K562 (cell line): Measurements from ENCODE around the gene KATNB1. TPM values are rescaled to one million over a fixed set of nuclear protein-coding genes. Genes with fewer than 3 reads are reported as not detected.
A peak's percentile ranks its signal among the peaks of the same experiment; 100 is the strongest.

Source experiments
- ATAC-seq: fragments of 200-7000 bp; cut with Tn5 transposase; 3 replicates; pipeline ENCODE4 v1.9.1; 2020; ENCODE audit warnings: moderate library complexity
- BruUV-seq: library from RNA; stranded (reverse); fragments of 400-500 nt; replicated peaks from 2 replicates; lab custom pipeline; 2021; lab: Mats Ljungman, UMichigan
- CTCF ChIA-PET: fragments of 300-600 bp; formaldehyde crosslinking; extraction: SDS; loops from one replicate; lab custom pipeline; 2021; ENCODE audit warnings: low intra/inter-chr PET ratio; lab: Yijun Ruan, JAX
- POLR2A ChIA-PET: fragments of 300-600, 350-650 bp; sonication (Branson Sonifier 250); formaldehyde crosslinking; extraction: SDS; loops from one replicate; lab custom pipeline; 2021; ENCODE audit warnings: antibody characterized with exemption, inconsistent platforms; lab: Yijun Ruan, JAX
- DNase-seq, 4 experiments: peaks; one replicate each; pipeline versions ENCODE4 v3.0.0 to v3.0.0-alpha.2; 2011 to 2018; ENCODE audit warnings: low spot score in 3 of 4, mixed read lengths in 3 of 4; ENCODE audit errors: extremely low read depth in 1 of 4
- FAIRE-seq: peaks from 2 replicates; lab custom pipeline; 2011; peaks lifted over from hg19 to GRCh38; lab: Jason Lieb, UNC
- H2AFZ ChIP-seq: 2 replicates; pipeline ENCODE4 v1.6.0; 2011; ENCODE audit warnings: low read depth, low read length, control low read depth, inconsistent platforms
- H3K27ac ChIP-seq: fragments of 200-600 bp; 3 replicates; pipeline ENCODE4 v1.8.0; 2011; ENCODE audit warnings: low read depth, mild to moderate bottlenecking, control low read depth, inconsistent platforms, low read length, moderate library complexity, mixed read lengths; ENCODE audit errors: extremely low read depth
- H3K27me3 ChIP-seq, 2 experiments: fragments of 300-600 bp in 1 of 2; 2 replicates in 1 of 2; 3 replicates in 1 of 2; pipeline versions ENCODE4 v1.6.0 to v1.8.0; 2011; ENCODE audit warnings: inconsistent platforms in 2 of 2, low read length in 2 of 2, mild to moderate bottlenecking in 1 of 2, mixed read lengths in 1 of 2, moderate library complexity in 1 of 2; ENCODE audit not compliant: control insufficient read depth in 2 of 2, insufficient read depth in 2 of 2
- H3K36me3 ChIP-seq: fragments of 300-600 bp; 3 replicates; pipeline ENCODE4 v1.8.0; 2011; ENCODE audit warnings: mild to moderate bottlenecking, low read length, inconsistent platforms; ENCODE audit not compliant: control insufficient read depth, insufficient read depth
- H3K4me1 ChIP-seq, 2 experiments: fragments of 200-600 bp in 1 of 2; replicated peaks in 1 of 2; 2 replicates in 1 of 2; 3 replicates in 1 of 2; pipeline versions ENCODE4 v1.5.1 to v1.8.0; 2011; ENCODE audit warnings: inconsistent platforms in 2 of 2, low read length in 2 of 2, mild to moderate bottlenecking in 1 of 2, mixed read lengths in 1 of 2, moderate library complexity in 1 of 2; ENCODE audit not compliant: control insufficient read depth in 2 of 2, insufficient read depth in 2 of 2
- H3K4me2 ChIP-seq: 2 replicates; pipeline ENCODE4 v1.6.1; 2011; ENCODE audit warnings: low read length, control low read depth, inconsistent platforms, mixed read lengths; ENCODE audit not compliant: insufficient read depth
- H3K4me3 ChIP-seq: fragments of 200-600 bp; sonication (generic), shearing (Covaris generic); 2 replicates; pipeline ENCODE4 v1.5.1; 2016; ENCODE audit warnings: control low read depth, inconsistent platforms
- H3K79me2 ChIP-seq: fragments of 200-600 bp; 3 replicates; pipeline ENCODE4 v1.8.0; 2011; ENCODE audit warnings: low read length, inconsistent platforms; ENCODE audit not compliant: control insufficient read depth, insufficient read depth
- H3K9ac ChIP-seq, 2 experiments: 2 replicates each; pipeline versions ENCODE4 v1.6.0 to v1.6.1; 2011; ENCODE audit warnings: low read depth in 2 of 2, low read length in 2 of 2, control low read depth in 1 of 2, inconsistent platforms in 1 of 2, mild to moderate bottlenecking in 1 of 2, mixed read lengths in 1 of 2; ENCODE audit not compliant: insufficient read depth in 1 of 2
- H3K9me1 ChIP-seq: one replicate; pipeline ENCODE4 v1.6.0; 2011; ENCODE audit warnings: inconsistent platforms, mild to moderate bottlenecking, low read length, moderate library complexity; ENCODE audit not compliant: control insufficient read depth, insufficient read depth
- H3K9me3 ChIP-seq: replicated peaks from 2 replicates; pipeline ENCODE4 v1.5.1; 2011; ENCODE audit warnings: low read depth, low read length, inconsistent platforms; ENCODE audit not compliant: control insufficient read depth, insufficient read depth
- H4K20me1 ChIP-seq: replicated peaks from 2 replicates; pipeline ENCODE4 v1.6.1; 2011; ENCODE audit warnings: low read length, inconsistent platforms, mixed read lengths; ENCODE audit not compliant: control insufficient read depth, insufficient read depth
- CHAMP1 ChIP-seq: fragments of 450-650 bp; IDR thresholded peaks from 2 replicates; pipeline ENCODE4 v1.6.1; 2016; ENCODE audit warnings: mild to moderate bottlenecking
- CHD1 ChIP-seq: fragments of 200-600 bp; sonication (generic); IDR thresholded peaks from one replicate; pipeline ENCODE4 v1.6.1; 2012; ENCODE audit warnings: mild to moderate bottlenecking, moderate library complexity, low read length, inconsistent platforms
- CTCF ChIP-seq, 3 experiments: IDR thresholded peaks in 2 of 3; conservative IDR thresholded peaks in 1 of 3; 2 replicates each; pipeline ENCODE4 v1.5.1; 2011 to 2012; ENCODE audit warnings: low read length in 3 of 3, mild to moderate bottlenecking in 3 of 3, control low read depth in 2 of 3, improper control_type of control experiment in 1 of 3, inconsistent platforms in 1 of 3, low read depth in 1 of 3, mixed read lengths in 1 of 3, moderate library complexity in 1 of 3; ENCODE audit not compliant: insufficient read depth in 2 of 3
- FOXK1 ChIP-seq: sonication (generic); formaldehyde crosslinking; IDR thresholded peaks from 2 replicates; pipeline ENCODE4 v1.8.0; 2022; ENCODE audit warnings: missing genetic modification reagents, mild to moderate bottlenecking, borderline replicate concordance
- MTA1 ChIP-seq: fragments of 450-650 bp; IDR thresholded peaks from 2 replicates; pipeline ENCODE4 v1.6.1; 2017; ENCODE audit warnings: borderline replicate concordance
- RBBP5 ChIP-seq: fragments of 200-600 bp; sonication (generic); IDR thresholded peaks from 2 replicates; pipeline ENCODE4 v1.6.1; 2012; ENCODE audit warnings: borderline replicate concordance, mild to moderate bottlenecking, low read length, control low read depth, inconsistent platforms; ENCODE audit not compliant: insufficient read depth, poor library complexity, severe bottlenecking
- WGBS: fragments of 100-300 bp; shearing (Covaris generic); methylation state at CpG from one replicate; pipeline ENCODE4 v1.1.6; 2016; ENCODE audit warnings: low coverage, mixed read lengths; ENCODE audit not compliant: insufficient coverage; ENCODE audit errors: missing lambda C conversion rate; 5-methylcytosine and 5-hydroxymethylcytosine counted together
- in situ Hi-C: fragments of 300-500 bp; cut with MboI; formaldehyde crosslinking; loops from 4 replicates; pipeline ENCODE4 v1.15.0; 2018; ENCODE audit warnings: inconsistent platforms, mixed read lengths
- intact Hi-C: fragments of 100-400 bp; cut with micrococcal nuclease; formaldehyde crosslinking; loops from 2 replicates; pipeline ENCODE4 v1.14.2; 2022
- polyA plus RNA-seq, 8 experiments: library from polyadenylated mRNA; depleted of rRNA in 4 of 8; stranded (reverse) in 5 of 8; unstranded in 3 of 8; fragments of >200 nt; fragmentation: Nextera tagmentation in 2 of 8; fragmentation: Illumina TruSeq in 1 of 8; extraction: Ambion mirVana in 2 of 8; extraction: Trizol in 1 of 8; gene quantifications; 2 replicates each; pipeline versions ENCODE4 v1.2.1 to v1.2.3, GENCODE V29; 2011 to 2014; ENCODE audit warnings: inconsistent platforms in 1 of 8, missing spikeins in 1 of 8
- total RNA-seq, 7 experiments: library from RNA; depleted of rRNA in 6 of 7; stranded (reverse); fragments of >200 nt in 6 of 7; fragmentation: Illumina TruSeq in 2 of 7; extraction: Trizol in 2 of 7; gene quantifications; 2 replicates each; pipeline versions ENCODE4 v1.2.1 to v1.2.3, GENCODE V29; 2011 to 2021; ENCODE audit warnings: low replicate concordance in 1 of 7

KATNB1 gene
- total and polyA plus RNA-seq, 9 of the 15 experiments (the other 6 are each of a cell fraction or from before 2014, with no cell fraction given), result 1.2 to 52.6 (median 21.9) TPM

- peak; percentile 52; the same call in 1 of the 2 replicates for TF ChIP-seq MTA1
- TF ChIP-seq CHAMP1, result no peak
These were observed 40.6 kb upstream of the KATNB1 start, which contains the start of gene DRC7 (continued) for GRCh38 chr16:57694725-57695679.

- no peaks in the 10 kb centered on the region for H4K20me1 ChIP-seq
- peak overlapping the region; percentile 3; the same call in 1 of the 2 replicates for H2AFZ ChIP-seq
- 0 out of 2 replicates have a peak, but pooled peaks cover 2% of the 10 kb centered on the region for H3K9me3 ChIP-seq
- peak in 1 of 4 experiments; percentile 48 for DNase-seq
- H3K4me3 ChIP-seq, result no peak overlapping the region
- no TSS peak for BruUV-seq
- H3K9me1 ChIP-seq, result no peaks in the 10 kb centered on the region
- FAIRE-seq, result no peak
- ChIA-PET POLR2A (interaction anchor here (0.5 to 1.5 kb wide), 2 partner anchors 40 to 42 kb away, joined by 3 to 4 read pairs; partner anchors contain the start of gene KATNB1), CTCF (no interaction called here)
- peak overlapping the region; percentile 10 to 45; a peak in 1 of 4 replicates for H3K9ac ChIP-seq
- peak overlapping the region; percentile 80; the same call in 1 of the 2 replicates for H3K4me2 ChIP-seq
- peaks cover 33 to 47% of the 10 kb centered on the region in 2 experiments for H3K4me1 ChIP-seq
- 0 out of 6 replicates have a peak, but pooled peaks of 1 of the 3 experiments have one; percentile 1 for TF ChIP-seq CTCF (IDR thresholded peaks at IDR 0.05 in 2 of 3, conservative IDR thresholded peaks at IDR 0.05 in 1 of 3; ENCODE audit: insufficient read depth in 2 of 3, low read depth in 1 of 3, low read length in 3 of 3)
- TF ChIP-seq FOXK1 (CRISPR knock-in tag), result no peak
- TF ChIP-seq CHD1, result no peak
- TF ChIP-seq RBBP5, result no peak
- no peaks in the 10 kb centered on the region for H3K36me3 ChIP-seq
- no peaks in the 10 kb centered on the region for H3K27me3 ChIP-seq
- no peaks in the 10 kb centered on the region for H3K79me2 ChIP-seq
- H3K27ac ChIP-seq, result peak overlapping the region; percentile 5; the same call in 1 of the 3 replicates
- 0 out of 3 replicates have a peak, but pooled peaks have one; percentile 11 for ATAC-seq
- 29% methylated on average over 5 of the region's 5 CpGs for WGBS
- intact Hi-C loops (no loop called here), in situ Hi-C loops (no loop called here)
These were observed 39.9 kb upstream of the KATNB1 start for GRCh38 chr16:57695680-57696069.
